ENCODE measurements around the gene BSG.

The BSG gene

GRCh38 chr19:572140-572742, at the start of gene BSG:
Gene BSG (plus strand): TSS chr19:572596. CDS start chr19:572635, 39 bp downstream.
- DNase-seq: peak; percentile 98

- no peak for DNase-seq
Measured at GRCh38 chr19:522726-523125, 49.7 kb upstream of the BSG start.

DNA sequence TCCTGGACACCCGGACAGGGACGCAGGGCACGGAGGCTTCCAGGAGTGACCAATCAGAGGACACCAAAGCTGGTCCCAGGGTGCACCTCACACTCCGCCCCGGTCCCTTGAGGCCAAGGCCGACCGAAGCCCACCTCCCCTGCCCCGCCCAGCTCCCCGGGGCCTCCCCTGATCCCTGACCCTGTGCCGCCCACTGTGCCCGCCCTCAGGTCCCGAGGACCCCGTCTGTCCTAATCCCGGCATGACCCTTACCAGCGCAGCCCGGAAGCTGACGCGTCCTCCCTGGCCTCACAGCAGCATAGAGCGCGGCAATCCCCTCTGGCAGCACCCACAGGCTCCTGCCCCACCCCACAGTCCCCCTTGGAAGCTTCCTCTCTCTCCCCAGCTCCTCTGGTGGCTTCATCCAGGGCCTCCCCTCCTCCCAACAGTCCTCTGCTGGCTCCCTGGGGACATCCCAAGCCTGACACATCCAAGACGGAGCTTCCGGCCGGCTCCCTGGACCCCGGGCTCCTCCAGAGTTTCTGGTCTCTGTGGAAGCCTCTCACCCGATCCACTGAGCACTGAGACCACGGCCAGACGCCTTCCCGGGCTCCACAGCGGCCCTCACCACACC, 48.2 kb upstream of the BSG start:
- DNase-seq: no peak

GRCh38 chr19:525029-525428, 47.4 kb upstream of the BSG start:
- no peak for DNase-seq

- no peak for DNase-seq
Measured at GRCh38 chr19:525857-526419, 46.5 kb upstream of the BSG start.

DNA sequence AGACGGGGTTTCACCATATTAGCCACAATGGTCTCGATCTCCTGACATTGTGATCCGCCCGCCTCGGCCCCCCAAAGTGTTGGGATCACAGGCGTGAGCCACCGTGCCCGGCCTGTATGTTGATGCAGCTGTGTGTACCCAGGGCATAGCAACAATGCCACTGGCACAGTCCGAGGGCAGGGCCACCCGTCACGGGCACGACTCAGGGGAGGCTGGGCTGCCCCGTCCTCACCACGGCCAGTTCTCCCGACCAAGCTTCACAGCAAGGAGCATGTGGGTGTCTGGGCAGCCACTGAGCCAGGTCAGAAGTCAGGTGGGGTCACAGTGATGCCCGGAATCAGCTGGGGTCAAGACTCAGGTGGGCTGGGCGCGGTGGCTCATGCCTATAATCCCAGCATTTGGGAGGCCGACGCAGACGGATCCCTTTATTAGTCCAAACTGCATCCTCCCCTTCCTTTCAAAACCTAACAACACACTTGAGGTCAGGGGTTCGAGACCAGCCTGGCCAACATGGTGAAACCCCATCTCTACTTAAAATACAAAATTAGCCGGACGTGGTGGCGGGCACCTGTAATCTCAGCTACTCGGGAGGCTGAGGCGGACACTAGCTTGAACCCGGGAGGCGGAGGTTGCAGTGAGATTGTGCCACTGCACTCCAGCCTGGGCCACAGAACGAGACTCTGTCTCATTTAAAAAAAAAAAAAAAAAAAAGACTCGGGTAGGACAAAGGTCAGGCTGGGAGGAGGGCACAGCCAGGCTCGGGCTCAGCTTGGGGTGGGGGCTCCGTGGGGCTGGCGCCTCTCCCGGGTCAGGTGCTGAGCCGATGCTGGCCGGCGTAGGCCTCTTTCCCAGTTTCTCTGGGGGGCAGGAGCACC, 42.0 kb upstream of the BSG start:
- DNase-seq: no peak

- DNase-seq: peak; percentile 84
Measured at GRCh38 chr19:531009-531752, 41.2 kb upstream of the BSG start.

DNA sequence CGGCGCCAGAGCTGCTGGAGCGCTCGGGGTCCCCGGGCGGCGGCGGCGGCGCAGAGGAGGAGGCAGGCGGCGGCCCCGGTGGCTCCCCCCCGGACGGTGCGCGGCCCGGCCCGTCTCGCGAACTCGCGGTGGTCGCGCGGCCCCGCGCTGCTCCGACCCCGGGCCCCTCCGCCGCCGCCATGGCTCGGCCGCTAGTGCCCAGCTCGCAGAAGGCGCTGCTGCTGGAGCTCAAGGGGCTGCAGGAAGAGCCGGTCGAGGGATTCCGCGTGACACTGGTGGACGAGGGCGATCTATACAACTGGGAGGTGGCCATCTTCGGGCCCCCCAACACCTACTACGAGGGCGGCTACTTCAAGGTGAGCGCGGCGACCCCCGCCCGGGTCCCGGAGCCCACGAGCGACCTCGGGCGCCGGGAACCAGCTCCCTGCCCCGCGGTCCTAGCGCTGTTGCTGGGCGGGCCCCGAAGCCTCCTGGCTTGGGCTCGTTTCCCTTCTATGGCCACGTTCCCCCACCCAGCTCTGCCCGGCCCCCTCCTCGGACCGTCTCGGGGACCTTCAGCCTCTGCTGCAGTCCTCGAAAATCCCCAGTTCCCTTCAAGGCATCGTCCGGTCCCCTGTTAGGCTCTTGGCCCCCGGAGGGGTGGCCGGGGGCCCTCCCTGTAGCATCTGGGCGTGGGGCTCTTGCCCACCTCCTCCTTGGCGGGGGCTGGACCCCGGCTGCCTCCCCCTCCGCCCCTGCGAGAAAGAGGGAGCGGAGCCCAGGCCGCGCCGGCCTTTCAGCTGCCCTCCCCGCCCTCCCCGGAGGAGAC, 40.4 kb upstream of the BSG start, which contains the start of gene CDC34:
Gene CDC34, plus strand, starts transcription at position 8 of the 808 bp plus-strand sequence. Its CDS starts 172 bp downstream, at position 180.
- DNase-seq: no peak

GRCh38 chr19:532561-533363, 39.6 kb upstream of the BSG start:
- DNase-seq: peak; percentile 72

GRCh38 chr19:533364-534058, 38.9 kb upstream of the BSG start:
- DNase-seq: no peak

GRCh38 chr19:534088-534487, 38.3 kb upstream of the BSG start:
- DNase-seq: no peak

DNA sequence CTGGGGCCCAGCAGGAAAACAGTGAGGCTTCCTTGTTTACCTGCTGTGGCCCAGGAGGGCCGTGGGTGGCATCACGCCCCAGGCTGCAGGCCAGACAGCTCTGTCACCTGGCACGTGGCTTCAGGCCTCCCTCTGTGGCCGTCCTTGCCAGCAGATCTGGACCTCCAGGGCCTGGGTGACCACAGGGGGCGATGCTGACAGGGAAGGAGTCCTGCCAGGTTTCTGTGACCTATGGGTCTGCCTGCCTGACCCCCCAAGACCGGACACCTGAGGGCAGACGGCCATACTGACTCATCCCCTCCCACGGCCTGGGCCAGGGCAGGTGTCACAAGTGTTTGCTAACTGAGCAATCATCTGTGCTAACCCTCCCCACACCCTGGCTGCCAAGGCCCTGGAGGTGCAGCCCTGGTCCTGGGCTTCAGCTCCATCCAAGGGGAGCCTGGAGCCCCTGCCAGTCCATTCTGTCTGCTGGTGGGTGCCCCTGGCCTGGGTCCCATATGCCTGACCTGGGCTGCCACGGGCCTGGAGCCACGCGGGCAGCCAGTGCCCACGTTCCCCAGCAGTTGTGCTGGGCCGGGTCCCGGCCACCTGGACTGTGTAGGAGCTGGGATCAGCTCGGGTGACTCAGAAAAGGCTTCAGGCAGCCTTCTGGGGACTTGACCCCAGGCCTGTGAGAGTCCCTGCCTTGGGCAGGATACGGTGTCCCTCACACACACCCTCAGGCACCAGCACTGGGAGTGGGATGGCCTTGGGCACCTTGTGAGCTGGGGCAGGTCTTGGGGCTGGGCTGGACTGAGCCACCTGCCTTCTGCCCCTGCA, 37.2 kb upstream of the BSG start:
- no peak for DNase-seq

GRCh38 chr19:536031-536880, 36.1 kb upstream of the BSG start:
- DNase-seq: no peak

GRCh38 chr19:536881-537404, 35.5 kb upstream of the BSG start:
- no peak for DNase-seq

GRCh38 chr19:538641-539428, 33.6 kb upstream of the BSG start:
- no peak for DNase-seq

GRCh38 chr19:539429-540030, 32.9 kb upstream of the BSG start:
- no peak for DNase-seq
